ENCODE results near the gene TMEM258.

TMEM258 gene

DNA sequence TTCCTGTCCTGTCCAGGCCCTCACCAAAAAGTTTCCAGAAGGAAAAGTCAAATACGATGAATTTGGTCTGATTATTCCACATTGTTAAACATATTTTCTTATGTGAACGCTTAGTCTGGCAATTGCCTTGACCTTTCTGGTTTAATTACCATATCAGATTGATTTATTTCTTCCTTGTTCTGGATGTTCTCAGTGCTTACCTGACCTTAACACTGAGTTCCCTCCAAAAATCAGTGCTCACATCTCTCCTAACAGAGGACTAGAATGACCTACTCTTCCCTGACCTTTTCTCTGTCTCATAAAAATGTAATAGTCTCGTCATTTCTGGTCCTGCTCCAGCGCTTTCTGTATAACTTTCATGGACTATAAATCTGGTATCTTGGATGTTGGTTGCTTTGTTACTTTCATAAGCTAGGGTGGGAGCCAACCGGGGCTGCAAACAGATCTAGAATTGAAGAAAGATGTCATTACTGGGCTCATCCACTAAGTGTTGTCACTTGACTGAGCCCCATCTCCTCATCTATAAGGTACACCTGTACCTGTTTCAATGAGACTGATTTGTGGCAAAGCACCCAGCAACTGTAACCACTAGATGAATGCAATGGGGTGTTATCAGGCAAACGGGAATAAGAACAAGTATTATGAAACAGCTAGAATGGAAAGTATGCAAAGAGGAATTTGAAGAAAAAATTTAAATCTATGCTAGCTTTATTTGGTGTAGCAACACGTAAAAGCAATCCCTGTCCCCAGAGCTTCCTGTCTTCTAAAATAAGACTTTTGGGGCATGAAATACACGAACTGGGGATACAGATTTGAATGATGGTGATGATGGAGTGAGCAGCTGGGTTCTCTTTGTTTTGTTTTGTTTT is 38.1 kb upstream of the TMEM258 start:
- TF ChIP-seq GATA2 (IDR thresholded peaks at IDR 0.05; ENCODE audit: low read depth, low read length) (no peak), GATA3 (IDR thresholded peaks at IDR 0.05; ENCODE audit: low read depth, low read length) (no peak)

DNA sequence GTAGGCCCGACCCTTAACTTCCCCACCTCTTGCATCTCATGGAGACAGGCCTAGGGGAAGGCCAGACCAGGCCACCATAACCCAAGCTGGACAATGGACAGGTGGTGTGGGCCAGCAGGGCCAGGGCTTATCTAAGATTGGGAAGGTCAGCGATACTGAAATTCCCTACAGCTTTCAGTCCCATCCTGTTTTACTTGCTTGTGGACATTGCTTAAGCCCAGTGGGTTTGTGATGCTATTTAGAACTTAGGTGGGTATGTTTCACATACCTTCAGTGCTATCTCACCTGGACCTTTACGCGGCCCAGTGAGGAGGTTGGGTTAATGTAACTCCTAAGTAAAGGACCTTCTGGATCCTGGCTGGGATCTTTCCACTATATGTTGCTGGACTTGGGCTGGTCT is 37.4 kb upstream of the TMEM258 start:
- TF ChIP-seq GATA2 (IDR thresholded peaks at IDR 0.05; ENCODE audit: low read depth, low read length) (no peak), GATA3 (IDR thresholded peaks at IDR 0.05; ENCODE audit: low read depth, low read length) (no peak)

DNA sequence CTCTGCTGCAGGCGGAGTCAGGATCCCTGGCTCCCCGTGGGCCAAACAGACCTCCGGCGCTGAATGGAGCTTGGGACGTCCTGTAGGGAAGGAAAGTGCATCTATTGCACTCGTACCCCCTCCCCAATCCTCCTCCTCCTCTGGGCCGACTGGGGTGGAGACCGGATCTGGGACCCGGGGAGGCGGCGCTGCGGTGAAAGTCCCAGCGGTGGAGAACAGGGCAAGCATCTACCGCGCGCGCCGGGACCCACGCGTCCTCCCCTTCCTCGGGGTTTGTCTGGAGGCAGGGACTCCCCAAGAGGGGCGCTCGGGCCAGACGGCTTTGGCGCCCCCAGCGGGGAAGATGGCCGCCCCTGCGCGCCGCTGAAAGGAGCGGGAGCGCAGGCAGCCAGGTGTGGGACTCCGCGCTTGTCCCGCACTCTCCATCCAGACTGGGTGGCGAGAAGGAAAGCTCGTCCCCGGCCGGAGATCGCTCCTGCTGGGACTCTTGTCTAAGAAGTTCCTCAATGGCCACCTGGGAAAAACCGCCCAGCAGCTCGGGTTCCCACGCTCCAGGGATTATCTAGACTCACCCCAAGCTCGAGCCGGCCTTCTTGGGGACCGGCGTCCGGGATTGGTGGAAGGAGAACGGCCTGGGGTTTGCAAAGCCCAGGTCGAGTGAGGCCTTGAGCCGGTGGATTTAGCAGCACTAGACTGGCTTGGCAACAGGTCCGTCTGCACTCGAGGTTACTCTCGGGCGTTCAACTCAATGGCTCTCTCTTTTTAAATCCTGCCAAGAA is 36.4 kb upstream of the TMEM258 start:
- no peak for TF ChIP-seq GATA2 (IDR thresholded peaks at IDR 0.05; ENCODE audit: low read depth, low read length)
- no peak for TF ChIP-seq GATA3 (IDR thresholded peaks at IDR 0.05; ENCODE audit: low read depth, low read length)

DNA sequence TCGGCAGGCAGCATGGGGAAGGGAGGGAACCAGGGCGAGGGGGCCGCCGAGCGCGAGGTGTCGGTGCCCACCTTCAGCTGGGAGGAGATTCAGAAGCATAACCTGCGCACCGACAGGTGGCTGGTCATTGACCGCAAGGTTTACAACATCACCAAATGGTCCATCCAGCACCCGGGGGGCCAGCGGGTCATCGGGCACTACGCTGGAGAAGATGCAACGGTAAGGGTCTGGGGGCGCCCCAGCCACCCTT is 35.9 kb upstream of the TMEM258 start:
- TF ChIP-seq GATA2 (IDR thresholded peaks at IDR 0.05; ENCODE audit: low read depth, low read length) (no peak), GATA3 (IDR thresholded peaks at IDR 0.05; ENCODE audit: low read depth, low read length) (no peak)

DNA sequence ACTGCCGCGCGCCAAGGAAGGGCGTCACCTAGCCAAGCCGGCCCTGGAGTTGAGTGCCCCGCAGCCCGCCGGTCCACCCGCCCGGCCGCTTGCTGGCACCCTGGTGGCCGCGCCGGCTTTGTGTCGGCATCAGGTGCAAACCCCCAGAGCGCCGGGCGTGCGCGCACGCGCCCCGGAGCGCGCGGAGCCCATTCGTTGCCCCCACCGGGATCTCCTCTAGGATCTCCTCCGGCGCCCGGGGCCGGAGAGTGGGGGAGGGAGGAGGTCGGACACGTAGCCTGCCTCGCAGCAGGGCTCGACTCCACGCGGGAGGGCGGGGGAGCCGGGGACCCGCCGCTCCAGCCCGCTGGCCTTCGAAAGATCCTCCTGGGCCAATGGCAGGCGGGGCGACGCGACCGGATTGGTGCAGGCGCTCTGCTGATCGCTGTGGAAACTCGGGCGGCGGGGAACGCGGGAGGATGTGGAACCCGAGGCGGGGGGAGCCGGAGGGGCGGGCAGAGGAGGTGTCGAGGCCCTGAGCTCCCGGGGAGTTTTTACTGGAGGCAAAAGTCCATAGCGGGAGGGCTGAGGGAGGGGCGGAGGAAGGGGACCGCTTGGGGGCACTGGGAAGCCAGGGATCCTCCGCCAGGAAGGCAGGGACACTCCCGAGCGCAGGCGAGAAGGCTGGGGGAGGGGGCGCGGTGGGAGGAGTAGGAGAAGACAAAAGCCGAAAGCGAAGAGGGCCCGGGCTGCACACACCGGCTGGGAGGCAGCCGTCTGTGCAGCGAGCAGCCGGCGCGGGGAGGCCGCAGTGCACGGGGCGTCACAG is 35.4 kb upstream of the TMEM258 start, which contains the start of gene FADS2:
FADS2 (plus strand) TSS at position 730 of the 808 bp plus-strand sequence. CDS start 91 bp downstream, outside the sequence.
- peak; percentile 92 for TF ChIP-seq GATA2 (IDR thresholded peaks at IDR 0.05; ENCODE audit: low read depth, low read length)
- no peak for TF ChIP-seq GATA3 (IDR thresholded peaks at IDR 0.05; ENCODE audit: low read depth, low read length)

DNA sequence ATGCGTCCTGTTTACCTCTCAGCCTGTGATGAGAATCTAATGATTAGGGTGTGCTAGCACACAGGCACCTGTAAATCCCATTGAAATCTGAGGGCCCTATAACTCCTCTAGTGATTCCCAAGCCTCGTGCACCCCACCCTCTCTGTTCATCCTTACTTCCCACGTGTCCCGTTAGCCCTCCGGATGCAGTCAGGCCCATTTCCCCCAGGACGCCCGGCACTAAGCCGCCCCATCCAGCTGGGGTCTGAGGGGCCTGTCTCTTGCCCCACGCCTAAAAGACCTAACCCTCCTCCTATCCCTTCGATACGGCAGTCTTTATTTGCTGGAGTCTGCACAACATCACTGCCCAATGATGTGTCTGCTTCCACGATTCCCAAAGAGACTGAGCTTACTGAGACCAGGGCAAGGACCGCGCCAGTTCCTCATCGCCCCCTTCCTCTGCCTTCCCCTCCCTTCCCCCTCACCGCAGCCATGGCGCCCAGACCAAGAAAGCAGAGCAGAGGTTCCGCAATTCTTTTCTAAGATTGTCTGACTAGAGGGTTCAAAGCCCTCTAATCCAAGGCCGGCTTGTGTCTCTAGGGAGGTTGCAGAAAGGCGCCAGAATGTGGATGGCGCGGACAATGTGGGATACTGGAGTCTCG is 34.7 kb upstream of the TMEM258 start:
- TF ChIP-seq GATA2 (IDR thresholded peaks at IDR 0.05; ENCODE audit: low read depth, low read length) (no peak), GATA3 (IDR thresholded peaks at IDR 0.05; ENCODE audit: low read depth, low read length) (no peak)

DNA sequence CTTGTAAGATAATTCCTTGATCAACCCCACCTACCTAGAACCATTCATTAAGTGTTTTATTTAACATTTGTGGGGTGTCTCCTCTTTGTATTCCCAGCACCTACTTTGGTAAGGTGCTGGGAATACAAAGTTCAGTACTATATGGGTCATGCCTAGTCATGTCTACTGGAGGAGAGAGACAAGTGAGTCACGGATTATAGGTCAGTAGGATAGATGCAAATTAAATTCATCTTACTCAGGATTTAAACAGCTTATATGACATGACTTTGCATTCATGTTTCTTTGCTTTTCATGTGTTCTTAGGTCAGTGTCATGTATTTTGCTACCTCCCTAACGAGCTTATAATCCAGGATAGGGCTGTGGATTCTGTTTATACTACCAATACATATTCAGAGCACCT is 27.8 kb upstream of the TMEM258 start:
- TF ChIP-seq GATA3 (IDR thresholded peaks at IDR 0.05; ENCODE audit: low read depth, low read length) (no peak), GATA2 (IDR thresholded peaks at IDR 0.05; ENCODE audit: low read depth, low read length) (no peak)

DNA sequence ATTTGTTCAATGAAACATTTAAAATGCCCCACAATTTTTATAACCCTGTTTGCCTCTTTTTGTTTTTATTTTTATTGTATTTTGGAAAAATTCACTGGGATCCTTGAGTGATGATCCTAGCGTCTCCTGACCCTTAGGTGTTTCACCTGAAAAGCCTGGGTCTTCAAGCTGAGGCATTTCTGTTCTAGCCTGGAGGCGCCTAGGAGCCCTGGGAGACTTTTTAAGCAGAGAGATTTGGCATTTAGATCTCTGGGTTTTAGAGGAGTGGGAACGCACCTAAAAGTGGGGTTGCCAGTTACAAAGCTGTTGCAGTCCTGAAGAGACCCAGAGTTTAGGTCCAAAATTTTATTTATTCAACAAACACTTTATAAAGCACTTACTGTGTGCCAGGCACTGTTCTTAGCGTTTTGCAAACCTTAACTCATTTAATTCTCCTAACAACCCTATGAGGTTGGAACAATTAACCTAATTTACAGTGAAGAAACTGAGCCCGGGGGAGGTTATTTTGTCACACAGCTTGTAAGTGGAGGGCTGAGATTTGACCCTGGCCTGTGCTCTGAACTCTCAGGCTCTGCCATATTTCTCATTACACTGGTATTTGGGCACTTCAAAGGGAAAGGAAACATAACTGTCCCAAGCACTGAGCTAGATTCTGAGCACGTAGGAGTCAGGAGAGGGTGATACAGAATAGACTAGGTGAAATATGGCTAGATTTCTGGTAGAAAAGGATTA is 25.2 kb upstream of the TMEM258 start:
- TF ChIP-seq GATA3 (IDR thresholded peaks at IDR 0.05; ENCODE audit: low read depth, low read length) (no peak), GATA2 (IDR thresholded peaks at IDR 0.05; ENCODE audit: low read depth, low read length) (no peak)

DNA sequence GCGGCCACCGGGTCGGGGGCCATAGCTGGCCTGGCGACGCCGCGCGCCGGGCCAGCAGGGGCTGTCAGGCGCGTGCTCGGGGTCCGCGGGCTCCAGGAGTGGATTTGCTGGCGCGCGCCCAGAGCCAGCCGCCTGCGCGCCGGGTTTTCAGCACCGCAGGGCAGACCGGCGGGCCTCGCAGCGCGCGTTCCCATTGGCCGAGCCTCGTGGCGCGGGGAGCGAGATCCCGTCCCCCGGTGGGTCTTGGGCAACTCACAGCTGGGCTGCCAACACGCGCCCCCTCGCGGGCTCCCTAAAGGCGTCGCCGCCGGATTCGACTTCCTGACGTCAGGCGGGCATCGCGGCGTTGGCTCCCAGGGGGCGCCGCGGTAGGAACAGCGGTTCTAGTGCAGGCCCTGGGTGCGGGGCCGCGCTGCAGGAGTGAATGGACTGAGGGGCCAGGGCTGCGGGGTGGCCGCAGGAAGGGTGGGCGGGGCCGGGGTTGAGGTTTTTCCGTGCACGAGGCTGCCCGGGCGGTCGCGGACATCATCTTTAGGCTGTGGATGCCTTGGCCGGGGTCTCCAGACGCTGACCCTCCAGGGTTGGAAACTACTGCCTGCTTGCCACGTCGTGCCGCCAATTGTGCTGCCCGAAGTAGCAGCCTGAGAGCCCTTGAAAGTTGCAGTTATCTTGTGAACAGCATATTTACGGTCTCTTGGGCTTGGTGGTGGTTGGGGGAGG is 24.5 kb upstream of the TMEM258 start, which contains the start of gene FADS1:
FADS1 (minus strand) TSS at position 268 of the 720 bp plus-strand sequence; CDS start at position 194, 74 bp downstream.
- TF ChIP-seq GATA2 (IDR thresholded peaks at IDR 0.05; ENCODE audit: low read depth, low read length) (no peak), GATA3 (IDR thresholded peaks at IDR 0.05; ENCODE audit: low read depth, low read length) (no peak)

DNA sequence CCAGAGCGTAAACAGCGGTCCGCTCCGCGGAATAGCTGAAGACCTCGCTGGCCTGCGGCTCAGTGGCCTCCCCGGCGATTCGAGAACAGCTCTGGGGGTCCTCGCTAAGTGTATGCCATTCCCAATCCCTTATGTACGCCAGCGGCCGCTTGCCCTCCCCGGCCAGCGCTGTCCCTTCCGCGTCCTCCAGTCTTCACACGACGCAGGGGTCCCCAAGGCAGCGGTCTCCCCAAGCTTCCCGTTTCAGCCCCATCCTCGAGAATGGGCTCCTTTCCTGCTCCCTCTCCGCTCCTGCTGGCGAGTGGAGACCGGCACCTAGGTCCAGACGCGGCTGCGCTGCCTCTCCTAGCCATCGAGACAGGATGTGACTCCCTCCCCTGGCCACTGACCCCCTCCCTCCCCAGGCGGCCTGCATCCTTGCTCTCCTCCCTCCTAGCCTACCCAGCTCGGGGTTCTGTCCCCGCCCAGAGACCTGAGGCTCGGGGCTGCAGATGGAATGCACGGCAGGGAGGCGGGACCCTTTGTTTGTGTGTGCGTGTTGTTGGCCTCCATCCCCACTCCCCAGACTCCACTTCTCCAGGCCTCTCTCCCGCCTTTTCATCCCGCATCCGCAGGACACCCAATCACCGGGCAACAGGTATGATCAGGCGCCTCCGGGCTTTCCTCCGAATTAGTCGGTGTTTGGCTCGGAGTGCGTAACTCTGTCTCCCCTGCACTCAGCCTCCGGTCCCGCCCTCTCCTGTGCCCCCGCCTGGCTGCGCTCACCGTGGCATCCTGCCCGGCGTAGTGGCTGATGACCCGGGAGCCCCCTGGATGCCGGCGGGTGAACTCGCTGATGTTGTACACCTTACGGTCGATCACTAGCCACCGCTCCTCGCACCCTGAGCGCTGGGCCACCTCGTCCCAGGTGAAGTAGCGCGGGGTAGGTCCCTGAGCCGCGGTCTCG is 23.7 kb upstream of the TMEM258 start:
- TF ChIP-seq GATA3 (IDR thresholded peaks at IDR 0.05; ENCODE audit: low read depth, low read length) (no peak), GATA2 (IDR thresholded peaks at IDR 0.05; ENCODE audit: low read depth, low read length) (no peak)

DNA sequence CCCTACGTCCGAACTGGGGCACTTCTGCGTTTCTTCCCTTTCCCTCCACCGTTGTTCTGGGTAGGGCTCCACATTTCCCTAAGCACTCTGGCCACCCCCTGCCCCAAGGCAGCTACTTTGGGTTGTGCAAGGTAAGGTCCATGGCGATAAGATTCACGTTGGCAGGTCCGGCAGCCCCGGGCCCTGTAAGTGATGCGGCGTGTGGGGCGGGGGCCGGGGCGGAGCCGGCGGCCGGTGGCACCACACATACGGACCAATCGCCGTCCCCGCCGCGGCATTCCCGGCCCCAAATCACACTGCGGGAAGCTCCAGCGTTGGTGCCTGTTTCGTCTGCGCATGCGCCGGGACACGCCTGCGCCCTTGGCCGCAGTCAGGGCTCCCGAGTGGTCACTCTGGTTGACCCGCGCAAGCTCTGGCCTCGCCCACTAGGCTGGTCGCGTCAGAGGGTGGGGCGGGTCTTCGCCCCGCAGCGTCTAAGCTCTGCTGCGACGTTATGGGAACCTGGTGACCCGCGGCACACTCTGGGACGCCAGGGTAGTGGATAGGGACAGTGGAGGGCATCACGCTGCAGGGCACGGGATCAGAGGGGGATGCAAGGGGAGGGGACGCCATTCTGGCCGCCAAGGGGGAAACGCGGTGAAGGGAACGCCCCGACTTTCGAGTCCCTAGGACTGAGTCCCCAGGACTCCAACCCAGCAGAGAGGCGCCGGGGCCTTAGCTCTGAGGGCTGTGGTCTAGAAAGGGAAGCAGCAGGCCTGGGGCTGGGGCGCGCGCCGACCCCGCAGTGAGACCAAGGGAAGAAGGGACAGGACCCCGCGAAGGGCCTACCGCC is 22.8 kb upstream of the TMEM258 start:
- 0 out of 2 replicates have a peak, but pooled peaks have one; percentile 30 for TF ChIP-seq GATA2 (IDR thresholded peaks at IDR 0.05; ENCODE audit: low read depth, low read length)
- no peak for TF ChIP-seq GATA3 (IDR thresholded peaks at IDR 0.05; ENCODE audit: low read depth, low read length)
